Small intestine (tissue), 7 donors: Measurements from ENCODE around the gene CTCFL. TPM values are rescaled to one million over a fixed set of nuclear protein-coding genes. Genes with fewer than 3 reads are reported as not detected.
"Not testable (repeated sequence)": the region's sequence is repeated elsewhere in the genome, so short reads cannot be mapped to it uniquely, and the experiment has no call there.

ENCODE experiments used
- DNase-seq, 2 donors: peaks; one replicate each; pipeline versions ENCODE4 v3.0.0 to v3.0.0-alpha.2; 2013
- FAIRE-seq: peaks from 2 replicates; lab custom pipeline; 2012; peaks lifted over from hg19 to GRCh38; lab: Jason Lieb, UNC
- H3K27ac ChIP-seq, 3 donors: one replicate each; pipeline ENCODE4 v1.5.1; 2013; ENCODE audit warnings: low read length in 2 of 3, mild to moderate bottlenecking in 2 of 3, control low read depth in 1 of 3, inconsistent platforms in 1 of 3, low read depth in 1 of 3, moderate library complexity in 1 of 3
- H3K27me3 ChIP-seq, 3 donors: one replicate each; pipeline ENCODE4 v1.6.1; 2013; ENCODE audit warnings: low read length in 3 of 3, inconsistent platforms in 1 of 3; ENCODE audit not compliant: control insufficient read depth in 3 of 3, insufficient read depth in 3 of 3
- H3K36me3 ChIP-seq, 3 donors: one replicate each; pipeline ENCODE4 v1.6.1; 2013; ENCODE audit warnings: low read length in 3 of 3, inconsistent platforms in 1 of 3, low read depth in 1 of 3, mild to moderate bottlenecking in 1 of 3, moderate library complexity in 1 of 3; ENCODE audit not compliant: control insufficient read depth in 3 of 3, insufficient read depth in 2 of 3
- H3K4me1 ChIP-seq, 3 donors: one replicate each; pipeline ENCODE4 v1.6.1; 2013; ENCODE audit warnings: low read length in 2 of 3, inconsistent platforms in 1 of 3, low read depth in 1 of 3, mild to moderate bottlenecking in 1 of 3, moderate library complexity in 1 of 3; ENCODE audit not compliant: control insufficient read depth in 3 of 3, insufficient read depth in 2 of 3
- H3K4me3 ChIP-seq, 3 donors: one replicate each; pipeline ENCODE4 v1.5.1; 2013; ENCODE audit warnings: low read length in 3 of 3, control low read depth in 1 of 3, inconsistent platforms in 1 of 3, low read depth in 1 of 3, mild to moderate bottlenecking in 1 of 3, moderate library complexity in 1 of 3
- H3K9me3 ChIP-seq, 2 donors: one replicate each; pipeline ENCODE4 v1.6.1; 2013; ENCODE audit warnings: low read depth in 1 of 2, low read length in 1 of 2; ENCODE audit not compliant: control insufficient read depth in 2 of 2, insufficient read depth in 1 of 2
- WGBS, 3 donors: extraction: QIAGEN DNeasy Blood & Tissue Kit; methylation state at CpG; one replicate each; pipeline ENCODE4 v1.1.7; 2013; 5-methylcytosine and 5-hydroxymethylcytosine counted together
- polyA plus RNA-seq, 4 donors: library from polyadenylated mRNA; stranded (reverse) in 3 of 4; unstranded in 1 of 4; fragments of 200-250 nt in 3 of 4; fragments of 120-200 nt in 1 of 4; gene quantifications; one replicate each; pipeline versions ENCODE4 v1.2.1 to v1.2.3, GENCODE V29; 2013
- donor health status: healthy with polysubstance abuse.
- donor health status: control.
- donor health status: control.
- donor health status: Bipolar disorder and iron deficiency.
- donor health status: healthy.

Gene CTCFL
- polyA plus RNA-seq, 4 donors: 0.03 TPM; not detected in 2

DNA sequence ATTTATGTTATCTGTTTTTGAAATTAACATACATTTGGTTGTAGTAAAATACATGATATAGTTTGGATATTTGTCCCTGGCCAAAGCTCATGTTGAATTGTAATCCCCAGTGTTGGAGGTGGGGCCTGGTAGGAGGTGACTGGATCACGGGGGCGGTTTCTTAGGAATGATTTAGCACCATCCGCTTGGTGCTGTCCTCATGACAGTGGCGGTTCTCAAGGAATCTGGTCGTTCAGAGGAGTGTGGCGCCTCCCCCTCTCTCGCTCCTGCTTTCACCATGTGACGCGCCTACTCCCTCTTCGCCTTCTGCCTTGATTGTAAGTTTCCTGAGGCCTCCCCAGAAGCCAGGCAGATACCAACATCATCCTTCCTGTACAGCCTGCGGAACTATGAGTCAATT lies 29.0 kb downstream of the CTCFL start:
- Histone ChIP-seq H3K4me1 (no peaks in the 10 kb centered on the region), H3K27ac (no peak overlapping the region), H3K36me3 (no peaks in the 10 kb centered on the region), H3K9me3 (no peaks in the 10 kb centered on the region), H3K4me3 (no peak overlapping the region), H3K27me3 (peaks cover 0 to 2% (median 0%) of the 10 kb centered on the region in 3 donors)
- no peak for FAIRE-seq
- 68 to 78% (median 76%) methylated on average over 11 of the region's 11 CpGs for WGBS, 3 donors
- no peak for DNase-seq

DNA sequence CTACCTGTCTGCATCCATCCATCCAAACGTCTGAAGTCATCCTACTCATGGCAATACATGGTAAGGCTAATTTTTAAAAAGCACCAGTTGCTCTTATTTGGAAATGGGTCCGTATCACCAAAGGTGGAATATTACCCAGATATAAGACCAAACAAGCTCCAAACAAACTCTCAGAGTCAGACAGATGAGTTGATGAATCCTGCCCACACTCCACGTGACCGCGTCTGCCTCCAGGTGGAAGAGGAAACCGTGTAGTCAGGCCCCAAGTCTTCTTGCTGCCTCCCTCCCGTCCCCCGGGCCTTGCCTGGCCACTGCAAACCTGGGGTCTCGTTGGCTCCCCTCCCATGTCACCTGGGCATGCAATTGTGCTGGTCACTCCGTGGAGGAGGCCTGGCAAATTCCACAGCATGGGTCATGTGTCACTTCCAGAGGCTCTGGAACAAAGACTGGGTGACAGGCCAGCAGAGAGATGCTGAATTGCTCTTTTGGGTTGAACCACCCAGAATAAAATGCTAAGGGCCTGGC lies 31.8 kb downstream of the CTCFL start:
- H3K27ac ChIP-seq: no peak overlapping the region
- no peak for DNase-seq
- FAIRE-seq: no peak
- no peaks in the 10 kb centered on the region for H3K4me1 ChIP-seq
- WGBS, 3 donors: 74 to 82% (median 77%) methylated on average over 10 of the region's 10 CpGs
- H3K9me3 ChIP-seq: no peaks in the 10 kb centered on the region
- H3K36me3 ChIP-seq: no peaks in the 10 kb centered on the region
- no peak overlapping the region for H3K4me3 ChIP-seq
- peaks cover 0 to 2% (median 0%) of the 10 kb centered on the region in 3 donors for H3K27me3 ChIP-seq

DNA sequence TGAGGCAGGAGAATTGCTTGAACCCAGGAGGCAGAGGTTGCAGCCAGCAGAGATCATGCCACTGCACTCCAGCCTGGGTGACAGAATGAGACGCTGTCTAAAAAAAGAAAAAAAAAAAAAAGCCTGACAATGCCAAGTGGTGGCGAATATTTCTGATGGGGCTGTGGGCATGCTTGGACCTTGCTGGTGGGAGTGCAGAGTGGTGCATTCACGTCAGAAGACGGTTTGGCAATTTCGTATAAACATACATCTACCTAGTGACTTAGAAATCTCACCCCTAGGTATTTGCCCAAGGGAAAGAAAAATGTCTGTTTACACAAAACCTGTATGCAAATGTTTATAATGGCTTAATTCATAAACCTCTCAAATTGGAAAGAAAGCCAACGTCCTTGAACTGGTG lies 33.6 kb downstream of the CTCFL start:
- DNase-seq (no peak), FAIRE-seq (no peak)
- Histone ChIP-seq H3K27me3 (peaks cover 0 to 2% (median 0%) of the 10 kb centered on the region in 3 donors), H3K36me3 (no peaks in the 10 kb centered on the region), H3K4me3 (no peak overlapping the region), H3K27ac (no peak overlapping the region), H3K9me3 (no peaks in the 10 kb centered on the region), H3K4me1 (no peaks in the 10 kb centered on the region)
- 60 to 72% (median 70%) methylated on average over 6 of the region's 6 CpGs for WGBS, 3 donors

DNA sequence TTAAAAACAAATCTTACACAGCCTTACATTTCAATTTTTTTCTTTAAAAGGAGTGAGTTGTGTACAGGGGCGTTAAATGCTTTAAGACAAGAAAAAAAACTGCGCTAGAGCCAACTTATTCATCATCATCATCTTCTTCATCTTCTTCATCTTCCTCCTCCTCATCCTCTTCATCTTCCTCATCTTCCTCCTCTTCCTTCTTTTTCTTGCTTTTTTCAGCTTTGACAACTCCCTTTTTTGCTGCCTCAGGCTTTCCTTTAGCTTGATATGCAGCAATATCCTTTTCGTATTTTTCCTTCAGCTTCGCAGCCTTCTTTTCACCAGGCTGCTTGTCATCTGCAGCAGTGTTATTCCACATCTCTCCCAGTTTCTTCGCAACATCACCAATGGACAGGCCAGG lies 36.7 kb downstream of the CTCFL start:
- not testable (repeated sequence) for H3K27me3 ChIP-seq, H3K27ac ChIP-seq, H3K9me3 ChIP-seq, H3K4me3 ChIP-seq, FAIRE-seq, DNase-seq, H3K4me1 ChIP-seq, H3K36me3 ChIP-seq
- 90 to 93% (median 92%) methylated on average over 5 of the region's 5 CpGs for WGBS, 3 donors

DNA sequence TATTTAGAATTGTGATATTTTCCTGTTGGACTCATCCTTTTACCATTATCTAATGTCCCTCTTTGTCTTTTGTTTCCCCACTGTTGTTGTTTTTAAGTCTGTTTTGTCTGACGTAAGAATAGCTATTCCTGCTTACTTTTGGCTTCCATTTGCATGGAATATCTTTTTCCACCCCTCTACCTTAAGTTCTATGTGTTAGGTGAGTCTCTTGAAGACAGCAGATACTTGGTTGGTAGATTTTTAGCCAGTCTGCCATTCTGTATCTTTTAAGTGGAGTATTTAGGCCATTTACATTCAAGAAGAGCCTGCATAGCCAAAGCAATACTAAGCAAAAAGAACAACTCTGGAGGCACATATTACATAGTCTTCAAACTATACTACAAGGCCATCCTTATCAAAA lies 39.2 kb downstream of the CTCFL start:
- no peak for DNase-seq
- Histone ChIP-seq H3K36me3 (no peaks in the 10 kb centered on the region), H3K27me3 (no peaks in the 10 kb centered on the region), H3K4me3 (no peak overlapping the region), H3K27ac (no peak overlapping the region), H3K4me1 (no peaks in the 10 kb centered on the region), H3K9me3 (no peaks in the 10 kb centered on the region)
- WGBS, 3 donors: 87 to 97% (median 92%) methylated on average over 1 of the region's 1 CpG
- FAIRE-seq: no peak

DNA sequence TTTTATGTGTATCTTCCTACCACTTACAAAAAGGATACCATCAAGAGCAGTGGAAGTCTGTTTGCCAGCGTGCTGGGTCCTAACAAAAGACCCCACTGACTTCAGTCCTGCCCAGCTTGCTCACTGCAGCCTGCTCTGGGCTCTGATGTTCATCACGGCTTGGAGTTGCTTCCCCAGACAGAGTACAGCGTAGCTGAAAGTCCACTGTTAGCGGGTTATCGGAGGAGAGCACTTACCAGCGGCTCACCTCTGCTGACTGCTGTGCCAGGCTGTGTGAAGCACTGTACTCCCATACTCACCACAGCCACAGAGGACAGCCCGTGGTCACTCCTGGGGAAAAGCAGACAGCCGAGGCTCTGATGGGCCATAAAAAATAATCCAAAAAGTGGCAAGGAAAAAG lies 40.2 kb downstream of the CTCFL start:
- Histone ChIP-seq H3K36me3 (no peaks in the 10 kb centered on the region), H3K27ac (no peak overlapping the region), H3K27me3 (peaks cover 0 to 3% (median 0%) of the 10 kb centered on the region in 3 donors), H3K9me3 (no peaks in the 10 kb centered on the region), H3K4me1 (no peaks in the 10 kb centered on the region), H3K4me3 (no peak overlapping the region)
- no peak for FAIRE-seq
- WGBS, 3 donors: 75 to 86% (median 83%) methylated on average over 8 of the region's 8 CpGs
- DNase-seq: no peak

DNA sequence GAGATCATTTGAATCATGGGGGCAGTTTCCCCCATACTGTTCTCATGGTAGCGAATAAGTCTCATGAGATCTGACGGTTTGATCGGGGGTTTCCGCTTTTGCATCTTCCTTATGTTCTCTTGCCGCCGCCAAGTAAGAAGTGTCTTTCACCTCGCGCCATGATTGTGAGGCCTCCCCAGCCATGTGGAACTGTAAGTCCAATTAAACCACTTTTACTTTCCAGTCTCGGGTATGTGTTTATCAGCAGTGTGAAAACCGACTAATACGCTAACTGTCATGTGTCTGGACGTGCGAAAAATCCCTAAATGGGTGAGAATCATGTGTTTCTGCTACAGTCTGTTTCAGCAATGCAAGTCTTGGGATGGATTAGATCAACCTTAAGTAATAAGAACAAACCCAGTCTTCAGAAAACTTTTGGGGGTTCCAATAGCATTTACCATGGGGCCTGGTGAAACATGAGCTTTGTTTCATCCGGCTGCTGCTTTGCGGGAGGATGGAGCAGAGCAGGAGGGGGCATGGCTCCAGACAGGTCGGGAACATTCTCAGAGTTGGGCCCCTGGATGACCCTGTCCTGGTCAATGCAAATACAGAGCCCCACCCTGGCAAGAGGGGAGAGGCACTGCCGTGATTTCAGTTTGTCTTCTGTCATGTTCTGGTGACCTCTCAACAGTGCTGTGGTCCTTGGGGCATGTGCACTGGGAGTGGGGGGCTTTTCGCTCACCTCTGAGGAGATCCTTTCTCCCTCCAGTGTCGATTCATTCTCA lies 41.5 kb downstream of the CTCFL start:
- no peaks in the 10 kb centered on the region for H3K36me3 ChIP-seq
- no peak overlapping the region for H3K4me3 ChIP-seq
- no peaks in the 10 kb centered on the region for H3K9me3 ChIP-seq
- H3K27ac ChIP-seq: no peak overlapping the region
- no peak for DNase-seq
- WGBS, 3 donors: 81 to 85% (median 84%) methylated on average over 19 of the region's 19 CpGs
- peaks cover 0 to 3% (median 0%) of the 10 kb centered on the region in 3 donors for H3K27me3 ChIP-seq
- FAIRE-seq: no peak
- no peaks in the 10 kb centered on the region for H3K4me1 ChIP-seq

DNA sequence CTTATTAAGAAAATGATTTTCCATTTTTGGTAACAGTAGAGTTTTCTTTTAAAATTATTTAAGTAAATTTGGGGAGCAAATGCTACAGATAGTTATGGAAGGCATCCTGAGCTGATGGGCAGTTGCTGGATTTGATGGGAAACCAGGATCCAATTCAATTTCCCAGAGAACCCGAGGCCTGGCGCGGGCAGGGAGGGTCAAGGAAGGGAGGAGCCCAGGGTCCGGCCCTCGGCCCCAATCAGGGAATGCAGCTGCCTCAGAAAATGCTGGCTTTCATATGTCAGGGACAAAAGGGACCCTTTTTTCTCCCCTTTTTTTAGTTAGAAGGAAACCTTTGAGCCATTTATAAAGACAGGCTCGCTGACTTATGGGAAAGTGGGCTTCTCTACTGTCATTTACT lies 42.1 kb downstream of the CTCFL start:
- no peaks in the 10 kb centered on the region for H3K36me3 ChIP-seq
- no peaks in the 10 kb centered on the region for H3K9me3 ChIP-seq
- H3K27ac ChIP-seq: no peak overlapping the region
- no peaks in the 10 kb centered on the region for H3K4me1 ChIP-seq
- H3K27me3 ChIP-seq: peaks cover 0 to 3% (median 0%) of the 10 kb centered on the region in 3 donors
- DNase-seq (no peak), FAIRE-seq (no peak)
- WGBS, 3 donors: 85 to 92% (median 87%) methylated on average over 6 of the region's 6 CpGs
- H3K4me3 ChIP-seq: no peak overlapping the region
